HG03442 (cell line): ENCODE results near the gene LCP1.

ENCODE experiments used
- ATAC-seq: cut with Tn5 transposase; IDR thresholded peaks from one replicate; pipeline ENCODE4 v1.9.1; 2021; ENCODE audit warnings: mild to moderate bottlenecking, moderate library complexity; ENCODE audit not compliant: unreplicated experiment

Gene LCP1

DNA sequence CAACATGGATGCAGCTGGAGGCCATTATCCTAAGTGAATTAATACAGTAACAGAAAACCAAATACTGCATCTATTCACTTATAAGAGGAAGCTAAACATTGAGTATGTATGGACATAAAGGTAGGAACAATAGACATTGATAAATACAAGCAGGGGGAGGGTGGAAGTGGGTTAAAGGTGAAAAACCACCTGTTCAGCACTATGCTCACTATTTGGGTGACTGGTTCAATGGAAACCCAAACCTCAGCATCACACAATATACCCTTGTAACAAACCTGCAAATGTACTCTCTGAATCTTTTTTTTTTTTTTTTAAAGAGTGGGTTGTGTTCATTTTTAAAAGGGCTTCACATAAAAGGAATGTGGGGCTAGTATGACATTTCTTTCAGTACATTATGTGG, 50.3 kb downstream of the LCP1 start:
- ATAC-seq = no peak

GRCh38 chr13:46129955-46130618, 51.9 kb downstream of the LCP1 start:
- no peak for ATAC-seq

DNA sequence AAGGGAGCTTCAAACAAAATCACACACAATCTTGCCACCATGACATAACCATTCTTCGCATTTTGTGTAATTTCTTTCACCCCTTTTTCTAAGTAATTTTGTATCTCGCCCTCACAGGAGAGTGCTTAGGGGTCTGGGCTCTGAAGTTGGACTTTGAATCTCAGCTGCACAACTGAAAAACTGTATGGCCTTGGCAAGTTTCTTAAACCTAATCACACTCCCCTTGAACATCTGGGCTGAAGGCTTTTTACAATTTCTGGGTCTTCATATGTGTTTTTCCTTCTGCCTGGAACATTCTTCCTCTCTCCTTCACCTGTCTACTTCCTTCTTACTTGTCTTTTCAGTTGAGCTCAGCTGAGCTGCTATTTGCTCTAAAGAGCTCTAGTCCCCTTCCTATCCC, 52.9 kb downstream of the LCP1 start:
- no peak for ATAC-seq

GRCh38 chr13:46127358-46128023, 54.5 kb downstream of the LCP1 start:
- no peak for ATAC-seq

DNA sequence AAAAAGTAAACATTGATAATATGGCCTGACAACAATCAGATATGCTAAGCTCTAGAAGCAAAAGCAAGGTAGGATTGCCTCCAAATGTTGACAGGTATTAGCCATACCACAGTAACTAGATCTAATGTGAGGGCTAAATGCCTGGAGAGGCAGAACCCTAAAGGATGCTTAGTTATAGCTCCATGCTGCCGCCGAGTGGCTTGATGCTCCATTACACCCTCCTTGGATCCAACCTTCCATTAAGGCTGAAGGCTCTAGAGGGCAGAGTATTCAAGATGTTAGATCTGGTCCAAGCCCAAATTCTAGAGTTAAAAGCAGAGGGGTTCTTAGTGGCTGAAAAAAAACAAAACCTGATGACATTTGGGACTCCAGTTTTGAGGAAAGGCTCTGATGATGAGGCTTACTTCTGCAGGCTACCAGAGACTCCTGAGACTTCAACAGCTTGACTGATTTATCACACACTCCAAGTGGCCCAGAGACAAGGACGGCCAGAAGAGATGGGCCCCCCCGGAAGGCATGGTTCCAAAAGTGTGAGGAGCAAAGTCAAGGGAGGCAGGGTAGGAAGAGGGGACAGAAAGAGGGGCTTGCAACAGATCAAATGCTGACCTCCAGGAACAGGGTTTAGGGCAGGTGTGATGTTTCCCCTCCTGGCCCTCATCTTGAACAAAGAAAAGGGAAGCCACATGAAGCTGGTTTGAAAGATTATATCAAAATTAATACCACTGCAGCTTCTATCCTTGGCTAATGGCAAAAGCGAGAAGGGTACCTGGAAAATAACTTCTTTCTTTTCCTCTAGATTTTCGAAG, 55.2 kb downstream of the LCP1 start:
- peak; percentile 76 for ATAC-seq

- no peak for ATAC-seq
Observed at GRCh38 chr13:46126056-46126455, 55.9 kb downstream of the LCP1 start.

DNA sequence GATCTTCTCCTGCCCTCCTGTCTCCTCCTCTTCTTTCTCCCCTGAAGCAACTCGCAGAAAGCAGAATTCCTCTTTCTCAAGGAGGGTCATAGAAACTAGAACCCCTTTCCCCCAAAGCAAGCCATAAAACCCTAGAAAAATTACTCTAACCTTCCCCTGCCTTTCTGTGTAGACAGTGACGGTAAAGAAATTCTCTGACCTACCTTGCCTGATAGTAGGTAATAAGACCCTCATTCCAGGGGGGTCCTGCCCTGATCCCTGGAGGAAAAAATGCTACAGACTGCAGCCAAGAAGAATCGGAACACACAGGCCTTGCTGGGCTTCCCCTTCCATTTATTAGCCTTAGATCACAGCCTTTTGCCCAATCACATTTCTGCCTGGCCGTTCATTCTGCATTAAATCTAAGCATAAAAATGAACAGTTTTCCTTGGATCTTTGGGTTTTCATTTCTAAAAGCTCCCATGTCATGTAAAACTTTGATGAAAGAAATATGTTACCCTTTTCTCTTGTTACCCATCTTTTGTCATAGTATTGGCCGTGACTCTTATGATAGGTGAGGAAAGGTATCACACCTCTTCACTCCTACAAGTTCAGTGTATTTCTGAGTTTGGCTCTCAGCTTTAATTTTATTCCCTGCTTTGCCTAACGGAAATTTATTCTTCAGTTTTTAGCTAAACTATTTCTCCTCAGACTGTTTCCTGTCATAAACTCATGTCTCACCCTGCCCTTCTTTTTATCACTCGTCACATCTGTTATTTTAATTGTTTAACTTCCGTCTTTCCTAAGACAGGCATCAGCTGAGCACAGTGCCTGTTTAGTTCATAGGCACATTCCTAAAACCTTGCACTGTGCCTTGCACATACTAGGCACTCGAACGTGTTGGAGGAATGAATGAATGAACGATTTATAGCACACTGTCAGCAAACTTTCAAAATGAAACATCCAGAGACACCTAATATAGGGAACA, 56.7 kb downstream of the LCP1 start:
- no peak for ATAC-seq

DNA sequence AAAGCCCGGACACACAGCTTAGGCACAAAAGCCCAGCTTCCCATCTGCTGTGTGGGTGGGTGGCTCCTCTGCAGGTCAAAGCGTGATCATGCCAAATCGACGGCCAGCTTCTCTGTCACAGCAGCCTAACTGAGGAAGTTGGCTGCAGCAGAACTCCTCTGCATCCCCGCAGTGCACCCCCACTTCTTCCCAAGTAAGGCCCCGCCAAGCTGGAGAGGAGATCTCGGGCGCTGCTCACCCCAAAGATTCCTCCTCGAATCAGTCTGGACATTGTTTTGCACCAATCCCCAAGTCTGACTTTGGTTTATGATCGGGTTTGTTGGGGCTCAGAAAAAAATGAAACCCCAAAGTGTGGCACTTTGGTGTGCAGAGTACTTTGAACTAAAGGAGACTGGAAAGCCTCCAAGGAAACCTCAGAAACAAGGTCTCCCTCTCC, 57.4 kb downstream of the LCP1 start:
- ATAC-seq = no peak

- no peak for ATAC-seq
Observed at GRCh38 chr13:46122304-46122703, 59.7 kb downstream of the LCP1 start.

- ATAC-seq = no peak
Observed at GRCh38 chr13:46121597-46122163, 60.3 kb downstream of the LCP1 start.

DNA sequence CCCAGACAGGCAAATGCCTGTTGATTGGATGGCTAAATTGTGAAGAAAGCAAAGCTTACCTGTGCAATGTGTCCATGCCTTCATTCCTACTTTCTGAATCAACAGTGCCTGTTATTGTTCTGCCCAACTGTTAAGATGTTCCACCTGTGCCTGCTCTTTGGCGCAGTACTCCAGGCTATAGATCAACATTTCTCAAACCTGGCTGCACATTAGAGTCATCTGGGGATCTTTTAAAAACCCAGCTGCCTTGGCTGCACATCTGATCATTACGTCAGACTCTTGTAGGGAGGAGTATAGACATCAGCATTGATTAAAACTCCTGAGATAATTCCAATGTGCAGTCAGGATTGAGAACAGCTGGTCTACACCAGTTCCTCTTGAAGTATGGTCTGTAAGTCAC, 60.9 kb downstream of the LCP1 start:
- no peak for ATAC-seq

GRCh38 chr13:46119883-46120614, 61.9 kb downstream of the LCP1 start:
- ATAC-seq = no peak

GRCh38 chr13:46116653-46117502, 65.1 kb downstream of the LCP1 start:
- ATAC-seq = no peak

- no peak for ATAC-seq
Observed at GRCh38 chr13:46114613-46115012, 67.4 kb downstream of the LCP1 start.

- ATAC-seq = no peak
Observed at GRCh38 chr13:46113596-46113995, 68.4 kb downstream of the LCP1 start.

DNA sequence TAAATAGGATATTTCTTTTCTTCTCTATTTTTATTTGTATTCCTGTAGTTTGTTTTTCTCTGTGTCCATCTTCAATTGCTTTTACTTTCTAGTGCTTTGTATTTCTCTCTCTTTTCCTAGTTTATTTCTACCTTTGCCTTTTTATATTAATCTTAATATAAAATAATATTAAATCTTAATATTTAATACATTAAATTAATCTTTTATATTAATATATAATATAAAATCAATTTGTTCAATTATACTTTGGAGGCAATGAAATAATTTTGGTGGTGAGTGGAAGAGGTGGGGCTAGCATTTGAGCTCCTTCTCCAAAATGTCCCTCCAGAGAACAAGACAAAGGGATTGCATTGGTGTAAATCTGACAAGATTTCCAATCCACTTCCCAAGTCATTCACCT, 70.8 kb downstream of the LCP1 start:
- no peak for ATAC-seq

DNA sequence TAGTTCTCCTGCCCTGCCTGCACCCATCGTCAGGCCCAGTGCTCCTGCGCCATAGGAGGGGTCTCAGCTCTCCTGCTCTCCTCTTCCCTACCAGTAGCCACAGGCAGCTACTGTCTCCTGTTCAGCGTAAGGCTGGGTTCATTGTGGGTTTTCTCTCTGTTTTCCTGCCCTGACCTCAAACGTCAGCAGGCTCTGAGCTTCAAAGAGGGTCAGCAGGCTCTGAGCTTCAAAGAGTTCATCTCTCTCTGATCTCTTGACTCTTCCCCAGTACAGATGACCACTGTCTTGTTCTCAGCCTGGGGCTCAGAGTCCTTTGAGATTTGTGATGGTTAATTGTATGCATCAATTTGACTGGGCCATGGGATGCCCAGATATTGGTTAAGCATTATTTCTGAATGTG, 72.5 kb downstream of the LCP1 start:
- no peak for ATAC-seq

GRCh38 chr13:46106839-46107371, 75.1 kb downstream of the LCP1 start:
- ATAC-seq = no peak

GRCh38 chr13:46104868-46105267, 77.1 kb downstream of the LCP1 start, which contains the start of gene CPB2:
CPB2 (minus strand) TSS chr13:46105033; CDS start chr13:46105009, 24 bp downstream.
- ATAC-seq = no peak
